Stomach (tissue), 4 donors: ENCODE data around the gene SP3.

ENCODE experiments used
- CTCF ChIP-seq, 7 experiments: fragments of 450-650 bp in 4 of 7; fragments of 200-600 bp in 3 of 7; sonication (generic) in 3 of 7; IDR thresholded peaks; one replicate each; pipeline ENCODE4 v1.5.1; 2016 to 2019; ENCODE audit warnings: antibody characterized with exemption in 7 of 7, control low read depth in 2 of 7, mild to moderate bottlenecking in 1 of 7
- EP300 ChIP-seq: sonication (generic); formaldehyde crosslinking; IDR thresholded peaks from one replicate; pipeline ENCODE4 v1.6.1; 2017; ENCODE audit warnings: antibody characterized with exemption
- POLR2A ChIP-seq, 4 donors: fragments of 450-650 bp; IDR thresholded peaks; one replicate each; pipeline ENCODE4 v1.6.1; 2016; ENCODE audit warnings: antibody characterized with exemption in 4 of 4, control low read depth in 2 of 4, mild to moderate bottlenecking in 1 of 4, moderate library complexity in 1 of 4
- POLR2AphosphoS5 ChIP-seq, 3 donors: sonication (generic); formaldehyde crosslinking; IDR thresholded peaks; one replicate each; pipeline ENCODE4 v1.6.1; 2016; ENCODE audit warnings: antibody characterized with exemption in 3 of 3

DNA sequence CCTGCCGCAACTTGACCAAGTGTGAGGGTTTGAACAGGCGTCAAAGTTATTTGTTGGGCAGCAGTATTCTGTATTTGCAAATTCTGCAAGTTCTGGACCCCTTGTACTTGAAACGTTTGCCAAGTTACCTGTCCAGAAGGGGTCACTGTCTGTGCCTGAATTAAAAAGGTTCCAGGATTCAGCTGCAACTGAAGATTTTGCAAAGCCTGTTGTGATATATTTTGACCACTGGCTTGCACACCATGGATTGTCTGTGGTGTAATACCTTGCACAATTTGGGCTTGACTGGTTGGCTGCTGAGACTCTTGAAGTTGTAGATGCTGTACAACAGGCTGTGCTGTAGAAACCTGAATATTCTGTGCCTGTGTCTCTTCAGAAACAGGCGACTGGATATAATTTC lies 10.2 kb downstream of the SP3 start:
- TF ChIP-seq CTCF (IDR thresholded peaks at IDR 0.05), result no peak
- TF ChIP-seq POLR2A (IDR thresholded peaks at IDR 0.05), result no peak
- TF ChIP-seq POLR2AphosphoS5 (IDR thresholded peaks at IDR 0.05), result no peak
- TF ChIP-seq EP300, result no peak
